NCI-H226 (cell line): Measurements from ENCODE around the gene PIP4K2C.
"Not testable (repeated sequence)": the region's sequence is repeated elsewhere in the genome, so short reads cannot be mapped to it uniquely, and the experiment has no call there.

Source experiments
- DNase-seq: peaks from one replicate; pipeline ENCODE4 v3.0.0-alpha.2; 2015

The PIP4K2C gene

GRCh38 chr12:57611108-57611826 lies 20.3 kb downstream of the PIP4K2C start, which contains the start of gene ARHGEF25:
ARHGEF25 (plus strand) TSS chr12:57611435; CDS start chr12:57611895, 460 bp downstream.
- peak; percentile 39 for DNase-seq

- no peak for DNase-seq
These were observed 21.1 kb downstream of the PIP4K2C start for GRCh38 chr12:57611827-57612710.

GRCh38 chr12:57612711-57613426 lies 21.9 kb downstream of the PIP4K2C start:
- no peak for DNase-seq

GRCh38 chr12:57613427-57614109 lies 22.6 kb downstream of the PIP4K2C start:
- DNase-seq: no peak

GRCh38 chr12:57614178-57614947 lies 23.4 kb downstream of the PIP4K2C start:
- peak; percentile 39 for DNase-seq

GRCh38 chr12:57614948-57615500 lies 24.0 kb downstream of the PIP4K2C start:
- no peak for DNase-seq

GRCh38 chr12:57615637-57616036 lies 24.6 kb downstream of the PIP4K2C start:
- DNase-seq: no peak

- DNase-seq: peak; percentile 31
These were observed 25.6 kb downstream of the PIP4K2C start for GRCh38 chr12:57616383-57617101.

GRCh38 chr12:57617942-57618341 lies 26.9 kb downstream of the PIP4K2C start:
- no peak for DNase-seq

GRCh38 chr12:57618431-57618830 lies 27.4 kb downstream of the PIP4K2C start:
- not testable (repeated sequence) for DNase-seq

GRCh38 chr12:57618966-57619433 lies 28.0 kb downstream of the PIP4K2C start:
- DNase-seq: no peak

GRCh38 chr12:57619434-57620244 lies 28.6 kb downstream of the PIP4K2C start:
- DNase-seq: no peak

GRCh38 chr12:57620245-57620935 lies 29.4 kb downstream of the PIP4K2C start:
- no peak for DNase-seq

- no peak for DNase-seq
These were observed 30.0 kb downstream of the PIP4K2C start for GRCh38 chr12:57620936-57621496.

- DNase-seq: no peak
These were observed 30.7 kb downstream of the PIP4K2C start for GRCh38 chr12:57621497-57622292.

GRCh38 chr12:57622293-57623245 lies 31.6 kb downstream of the PIP4K2C start:
- DNase-seq: no peak

- no peak for DNase-seq
These were observed 32.4 kb downstream of the PIP4K2C start for GRCh38 chr12:57623385-57623784.
